Neutrophil (primary cell): Measurements from ENCODE around the gene CELF2.
A peak's percentile ranks its signal among the peaks of the same experiment; 100 is the strongest.

Experiments
- H3K27ac ChIP-seq: fragments of 200-600 bp; sonication (generic); 2 replicates; pipeline ENCODE4 v1.5.1; 2016; ENCODE audit warnings: mild to moderate bottlenecking, moderate library complexity
- H3K27me3 ChIP-seq: fragments of 200-600 bp; sonication (generic); 2 replicates; pipeline ENCODE4 v1.6.0; 2016; ENCODE audit warnings: mild to moderate bottlenecking
- H3K36me3 ChIP-seq: fragments of 200-600 bp; sonication (generic); 2 replicates; pipeline ENCODE4 v1.5.1; 2017
- H3K4me1 ChIP-seq, 2 experiments: fragments of 200-600 bp in 1 of 2; sonication (generic) in 1 of 2; 1 replicate in 1 of 2; 2 replicates in 1 of 2; pipeline versions ENCODE4 v1.5.1 to v1.6.1; 2013 to 2016; ENCODE audit warnings: low read depth in 1 of 2, low read length in 1 of 2, mild to moderate bottlenecking in 1 of 2, moderate library complexity in 1 of 2; ENCODE audit not compliant: control insufficient read depth in 1 of 2, insufficient read depth in 1 of 2
- H3K4me3 ChIP-seq, 2 experiments: fragments of 200-600 bp in 1 of 2; sonication (generic) in 1 of 2; 1 replicate in 1 of 2; 2 replicates in 1 of 2; pipeline ENCODE4 v1.5.1; 2013 to 2016; ENCODE audit warnings: low read depth in 1 of 2, low read length in 1 of 2, mild to moderate bottlenecking in 1 of 2, moderate library complexity in 1 of 2
- H3K9me3 ChIP-seq: fragments of 200-600 bp; sonication (generic); 2 replicates; pipeline ENCODE4 v1.5.1; 2016
- CTCF ChIP-seq: fragments of 200-600 bp; sonication (generic); IDR thresholded peaks from 2 replicates; pipeline ENCODE4 v1.5.1; 2016; ENCODE audit warnings: antibody characterized with exemption

CELF2 gene

GRCh38 chr10:11242443-11243387, 225.0 kb downstream of the CELF2 start:
- Histone ChIP-seq H3K4me1 (peaks cover 33 to 48% of the 10 kb centered on the region in 2 experiments), H3K4me3 (no peak overlapping the region), H3K36me3 (peaks cover 57% of the 10 kb centered on the region), H3K9me3 (no peaks in the 10 kb centered on the region), H3K27me3 (no peaks in the 10 kb centered on the region), H3K27ac (peak overlapping the region; percentile 46)
- TF ChIP-seq CTCF = no peak

GRCh38 chr10:11243425-11244222, 226.0 kb downstream of the CELF2 start:
- H3K27ac ChIP-seq = peak overlapping the region; percentile 47
- peaks cover 33 to 48% of the 10 kb centered on the region in 2 experiments for H3K4me1 ChIP-seq
- H3K27me3 ChIP-seq = no peaks in the 10 kb centered on the region
- TF ChIP-seq CTCF = no peak
- H3K9me3 ChIP-seq = no peaks in the 10 kb centered on the region
- peaks cover 66% of the 10 kb centered on the region for H3K36me3 ChIP-seq
- no peak overlapping the region for H3K4me3 ChIP-seq

- no peak for TF ChIP-seq CTCF
- peaks cover 33 to 38% of the 10 kb centered on the region in 2 experiments for H3K4me1 ChIP-seq
Measured at GRCh38 chr10:11245095-11245479, 227.4 kb downstream of the CELF2 start.

GRCh38 chr10:11245510-11245909, 227.8 kb downstream of the CELF2 start:
- Histone ChIP-seq H3K4me1 (peaks cover 33 to 38% of the 10 kb centered on the region in 2 experiments), H3K9me3 (no peaks in the 10 kb centered on the region), H3K36me3 (peaks cover 85% of the 10 kb centered on the region), H3K4me3 (no peak overlapping the region), H3K27me3 (no peaks in the 10 kb centered on the region), H3K27ac (peak overlapping the region; percentile 57)
- TF ChIP-seq CTCF = no peak

More at GRCh38 chr10:11245095-11245479, 227.4 kb downstream of the CELF2 start:
- Histone ChIP-seq H3K27me3 (no peaks in the 10 kb centered on the region), H3K27ac (peak overlapping the region; percentile 57), H3K4me3 (no peak overlapping the region), H3K36me3 (peaks cover 80% of the 10 kb centered on the region), H3K9me3 (no peaks in the 10 kb centered on the region)

GRCh38 chr10:11245981-11246590, 228.4 kb downstream of the CELF2 start:
- peak overlapping the region; percentile 57 for H3K27ac ChIP-seq
- H3K9me3 ChIP-seq = no peaks in the 10 kb centered on the region
- no peak overlapping the region for H3K4me3 ChIP-seq
- no peaks in the 10 kb centered on the region for H3K27me3 ChIP-seq
- TF ChIP-seq CTCF = no peak
- H3K36me3 ChIP-seq = peaks cover 85% of the 10 kb centered on the region
- peaks cover 33 to 38% of the 10 kb centered on the region in 2 experiments for H3K4me1 ChIP-seq
